ENCODE data around the gene UNC45A. TPM values are rescaled to one million over a fixed set of nuclear protein-coding genes. Genes with fewer than 3 reads are reported as not detected.

UNC45A gene
- total and polyA plus RNA-seq, 2 of the 8 experiments (the other 6 are each of a cell fraction or from before 2014, with no cell fraction given) = 74.1 to 84.2 TPM

DNA sequence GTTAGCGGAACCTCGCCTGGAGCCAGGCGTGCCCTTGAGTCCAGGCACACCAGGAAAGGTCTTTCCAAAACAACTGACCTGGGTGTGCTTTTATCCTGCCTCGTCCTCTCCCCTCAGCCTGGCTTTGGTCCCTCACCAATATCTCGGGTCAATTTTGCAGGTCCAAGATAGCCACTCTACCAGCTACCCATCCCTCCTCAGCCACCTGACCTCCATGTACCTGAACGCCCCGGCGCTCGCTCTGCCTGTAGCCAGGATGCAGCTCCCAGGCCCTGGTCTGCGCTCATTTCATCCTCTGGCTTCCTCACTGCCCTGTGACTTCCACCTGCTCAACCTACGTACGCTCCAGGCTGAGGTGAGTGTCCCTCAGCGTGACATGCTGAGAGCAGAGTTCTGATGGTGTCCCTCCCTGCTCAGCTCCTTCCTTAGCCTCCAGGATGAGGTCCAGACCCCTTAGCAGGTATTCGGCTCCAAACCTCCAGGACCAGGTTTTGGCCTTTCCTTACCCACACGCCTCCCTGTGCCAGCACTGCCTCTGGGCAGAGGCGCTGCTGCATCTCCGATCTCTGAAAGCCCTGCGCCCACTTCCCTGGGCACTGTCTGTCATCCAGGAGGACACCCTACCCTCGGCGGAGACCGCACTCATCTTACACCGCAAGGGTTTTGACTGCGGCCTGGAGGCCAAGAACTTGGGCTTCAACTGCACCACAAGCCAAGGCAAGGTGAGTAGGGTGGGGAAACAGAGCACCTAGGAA, 16.9 kb upstream of the UNC45A start (continued):
- TF ChIP-seq, protein P1, sequence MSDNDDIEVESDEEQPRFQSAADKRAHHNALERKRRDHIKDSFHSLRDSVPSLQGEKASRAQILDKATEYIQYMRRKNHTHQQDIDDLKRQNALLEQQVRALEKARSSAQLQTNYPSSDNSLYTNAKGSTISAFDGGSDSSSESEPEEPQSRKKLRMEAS (IDR thresholded peaks at IDR 0.05) = no peak
- TF ChIP-seq POLR2AphosphoS5 (IDR thresholded peaks at IDR 0.05; ENCODE audit: low read depth, low read length) = no peak
